ENCODE data around the gene RPN2. TPM values are rescaled to one million over a fixed set of nuclear protein-coding genes. Genes with fewer than 3 reads are reported as not detected.

The RPN2 gene
- total RNA-seq, 1 experiment from 2014 or later: 283 TPM

- Histone ChIP-seq H3K4me1 (ENCODE audit: low read length) (peaks cover 5% of the 10 kb centered on the region), H3K79me2 (ENCODE audit: low read length) (no peaks in the 10 kb centered on the region), H3K27me3 (ENCODE audit: low read length) (no peaks in the 10 kb centered on the region), H3K9me2 (replicated peaks; ENCODE audit: insufficient read depth, low read length) (no peaks in the 10 kb centered on the region), H3K9me3 (ENCODE audit: low read length) (no peaks in the 10 kb centered on the region), H3K9ac (ENCODE audit: low read length) (no peak overlapping the region), H3K4me3 (ENCODE audit: low read length) (no peak overlapping the region), H3K36me3 (ENCODE audit: insufficient read depth, low read length) (no peaks in the 10 kb centered on the region), H2AFZ (ENCODE audit: low read length) (no peak overlapping the region), H3K27ac (ENCODE audit: low read length) (no peak overlapping the region), H3K4me2 (ENCODE audit: low read depth, low read length, poor library complexity, severe bottlenecking) (no peak overlapping the region), H4K20me1 (ENCODE audit: insufficient read depth, low read depth, low read length) (no peaks in the 10 kb centered on the region)
- DNase-seq: no peak
Measured at GRCh38 chr20:37262505-37262904, 83.4 kb downstream of the RPN2 start.

GRCh38 chr20:37263686-37264085, 84.6 kb downstream of the RPN2 start:
- Histone ChIP-seq H4K20me1 (ENCODE audit: insufficient read depth, low read depth, low read length) (no peaks in the 10 kb centered on the region), H2AFZ (ENCODE audit: low read length) (no peak overlapping the region), H3K9me2 (replicated peaks; ENCODE audit: insufficient read depth, low read length) (no peaks in the 10 kb centered on the region), H3K4me1 (ENCODE audit: low read length) (peaks cover 17% of the 10 kb centered on the region), H3K27me3 (ENCODE audit: low read length) (no peaks in the 10 kb centered on the region), H3K9me3 (ENCODE audit: low read length) (no peaks in the 10 kb centered on the region), H3K79me2 (ENCODE audit: low read length) (no peaks in the 10 kb centered on the region), H3K9ac (ENCODE audit: low read length) (no peak overlapping the region), H3K4me2 (ENCODE audit: low read depth, low read length, poor library complexity, severe bottlenecking) (no peak overlapping the region), H3K27ac (ENCODE audit: low read length) (no peak overlapping the region), H3K4me3 (ENCODE audit: low read length) (no peak overlapping the region), H3K36me3 (ENCODE audit: insufficient read depth, low read length) (no peaks in the 10 kb centered on the region)
- DNase-seq: no peak

- Histone ChIP-seq H3K9me2 (replicated peaks; ENCODE audit: insufficient read depth, low read length) (no peaks in the 10 kb centered on the region), H3K27me3 (ENCODE audit: low read length) (no peaks in the 10 kb centered on the region), H3K27ac (ENCODE audit: low read length) (no peak overlapping the region), H3K4me1 (ENCODE audit: low read length) (peaks cover 28% of the 10 kb centered on the region), H3K4me3 (ENCODE audit: low read length) (no peak overlapping the region), H3K9ac (ENCODE audit: low read length) (no peak overlapping the region), H3K9me3 (ENCODE audit: low read length) (no peaks in the 10 kb centered on the region), H3K79me2 (ENCODE audit: low read length) (no peaks in the 10 kb centered on the region), H4K20me1 (ENCODE audit: insufficient read depth, low read depth, low read length) (no peaks in the 10 kb centered on the region), H3K36me3 (ENCODE audit: insufficient read depth, low read length) (no peaks in the 10 kb centered on the region), H3K4me2 (ENCODE audit: low read depth, low read length, poor library complexity, severe bottlenecking) (no peak overlapping the region), H2AFZ (ENCODE audit: low read length) (no peak overlapping the region)
- no peak for DNase-seq
Measured at GRCh38 chr20:37265152-37265551, 86.0 kb downstream of the RPN2 start.

DNA sequence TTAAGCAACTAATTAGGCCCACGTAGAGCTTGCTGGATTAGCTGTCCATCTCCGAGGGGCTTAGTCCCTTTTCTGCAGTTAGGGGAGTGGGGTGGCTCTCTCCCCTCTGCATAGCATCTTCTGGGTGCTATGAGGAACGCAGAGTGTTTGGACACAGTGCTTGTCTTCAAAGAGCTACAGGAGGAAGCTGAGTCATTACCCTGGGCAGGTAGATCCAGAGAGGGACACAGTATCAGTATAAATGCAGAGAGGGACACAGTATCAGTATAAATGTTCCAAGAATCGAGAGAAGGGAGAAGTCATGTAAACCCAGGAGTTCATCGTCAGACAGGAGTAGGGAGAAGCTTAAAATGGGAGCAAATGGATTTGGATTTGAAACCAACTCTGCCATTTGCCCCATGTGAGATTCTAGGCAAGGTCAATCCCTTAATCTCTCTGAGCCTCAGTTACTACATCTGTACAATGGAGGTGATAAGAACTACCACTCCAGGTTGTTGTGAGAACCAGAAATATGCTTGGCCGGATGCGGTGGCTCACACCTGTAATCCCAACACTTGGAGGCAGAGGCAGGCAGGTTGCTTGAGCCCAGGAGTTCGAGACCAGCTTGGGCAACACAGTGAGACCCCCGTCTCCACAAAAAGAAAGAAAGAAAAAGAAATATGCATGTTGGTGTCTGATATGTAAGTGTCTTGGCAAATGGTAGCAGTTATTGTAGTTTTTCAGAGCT, 88.0 kb downstream of the RPN2 start:
- H3K9me2 ChIP-seq (replicated peaks; ENCODE audit: insufficient read depth, low read length): no peaks in the 10 kb centered on the region
- H3K4me3 ChIP-seq (ENCODE audit: low read length): no peak overlapping the region
- no peaks in the 10 kb centered on the region for H4K20me1 ChIP-seq (ENCODE audit: insufficient read depth, low read depth, low read length)
- H3K9me3 ChIP-seq (ENCODE audit: low read length): no peaks in the 10 kb centered on the region
- peak overlapping the region; percentile 63 for H3K4me2 ChIP-seq (ENCODE audit: low read depth, low read length, poor library complexity, severe bottlenecking)
- no peaks in the 10 kb centered on the region for H3K79me2 ChIP-seq (ENCODE audit: low read length)
- H3K27me3 ChIP-seq (ENCODE audit: low read length): no peaks in the 10 kb centered on the region
- H3K36me3 ChIP-seq (ENCODE audit: insufficient read depth, low read length): no peaks in the 10 kb centered on the region
- DNase-seq: no peak
- H3K27ac ChIP-seq (ENCODE audit: low read length): no peak overlapping the region
- H3K9ac ChIP-seq (ENCODE audit: low read length): no peak overlapping the region; the same call in 1 of the 2 replicates
- 0 out of 2 replicates have a peak overlapping the region, but pooled peaks have one; percentile 60 for H2AFZ ChIP-seq (ENCODE audit: low read length)
- H3K4me1 ChIP-seq (ENCODE audit: low read length): peaks cover 38% of the 10 kb centered on the region

DNA sequence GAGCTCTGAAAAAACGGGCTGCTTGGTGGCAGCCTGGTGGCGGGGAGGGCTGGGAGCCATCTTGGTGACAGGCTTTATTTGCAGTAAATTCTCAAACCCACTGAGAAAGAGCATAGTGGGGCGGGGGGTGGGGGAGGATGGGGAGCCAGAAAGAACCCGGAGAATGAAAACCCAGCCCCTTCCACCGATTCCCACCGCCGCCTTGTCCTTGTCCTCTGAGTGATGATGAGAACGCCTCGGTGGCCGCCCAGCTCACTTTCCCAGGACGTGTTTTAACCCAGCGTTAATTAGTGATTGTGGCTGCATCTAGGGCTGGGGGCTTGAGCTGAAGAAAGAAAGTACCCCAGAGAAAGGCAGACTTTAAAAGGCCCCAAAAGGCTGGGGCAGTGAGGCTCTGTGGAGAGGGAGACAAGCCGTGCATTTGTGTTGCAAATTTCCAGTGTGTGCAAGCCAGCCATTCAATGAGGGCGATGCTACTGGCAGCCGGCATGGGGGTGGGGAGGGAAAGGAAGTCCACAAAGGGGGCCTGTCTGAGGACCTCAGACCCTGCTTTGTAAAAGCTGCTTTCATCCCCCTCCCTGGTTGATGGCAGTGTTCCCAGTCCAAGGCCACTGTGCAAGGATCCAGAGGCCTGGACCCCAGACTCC, 88.7 kb downstream of the RPN2 start:
- Histone ChIP-seq H2AFZ (ENCODE audit: low read length) (peak overlapping the region; percentile 60), H3K27me3 (ENCODE audit: low read length) (no peaks in the 10 kb centered on the region), H3K79me2 (ENCODE audit: low read length) (no peaks in the 10 kb centered on the region), H3K36me3 (ENCODE audit: insufficient read depth, low read length) (no peaks in the 10 kb centered on the region), H3K4me2 (ENCODE audit: low read depth, low read length, poor library complexity, severe bottlenecking) (peak overlapping the region; percentile 63), H3K4me3 (ENCODE audit: low read length) (peak overlapping the region; percentile 36; the same call in 1 of the 2 replicates), H3K9ac (ENCODE audit: low read length) (peak overlapping the region; percentile 51), H3K4me1 (ENCODE audit: low read length) (peaks cover 38% of the 10 kb centered on the region), H3K27ac (ENCODE audit: low read length) (peak overlapping the region; percentile 73), H3K9me2 (replicated peaks; ENCODE audit: insufficient read depth, low read length) (no peaks in the 10 kb centered on the region), H4K20me1 (ENCODE audit: insufficient read depth, low read depth, low read length) (no peaks in the 10 kb centered on the region), H3K9me3 (ENCODE audit: low read length) (no peaks in the 10 kb centered on the region)
- DNase-seq: peak; percentile 70

DNA sequence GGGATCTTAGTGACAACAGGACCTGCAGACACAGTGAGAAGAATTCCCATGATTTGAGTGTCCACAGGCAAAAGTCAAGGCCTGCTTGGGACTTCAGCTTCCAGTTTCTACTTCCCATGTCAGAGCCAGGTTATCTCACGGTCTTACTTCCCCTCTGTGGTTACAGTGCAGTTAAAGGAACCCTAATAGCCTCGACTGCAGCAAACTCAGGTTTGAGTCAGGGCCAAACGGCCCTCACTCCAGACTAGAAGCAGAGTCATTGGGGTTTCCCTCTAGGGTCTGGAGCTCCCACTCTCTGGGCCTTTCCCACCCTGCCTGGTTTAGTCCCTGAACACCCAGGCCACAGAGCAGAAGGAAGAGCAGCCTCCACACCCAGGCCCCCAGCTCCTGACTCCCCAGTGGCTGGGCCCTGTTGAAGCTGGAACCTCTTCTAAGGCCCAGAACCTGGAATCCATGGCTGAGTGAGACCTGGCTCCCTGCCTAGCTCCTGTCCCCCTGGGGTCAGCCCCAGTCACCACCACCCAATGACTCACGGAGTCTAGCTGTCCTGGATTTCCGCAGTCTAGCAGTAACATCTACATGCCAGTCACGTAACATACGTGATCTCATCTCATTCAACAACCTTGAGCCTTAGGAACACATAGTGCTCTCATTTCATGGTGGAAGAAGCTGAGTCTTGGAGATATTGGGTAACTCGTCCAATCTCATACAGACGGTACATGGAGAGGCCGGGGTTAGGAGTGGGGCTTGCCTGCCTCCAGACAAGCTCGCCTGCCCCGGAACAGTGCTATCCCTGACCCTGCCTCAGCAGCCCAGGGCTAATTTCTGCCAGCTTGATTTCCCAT, 91.7 kb downstream of the RPN2 start:
- no peaks in the 10 kb centered on the region for H3K9me2 ChIP-seq (replicated peaks; ENCODE audit: insufficient read depth, low read length)
- no peak overlapping the region for H3K4me3 ChIP-seq (ENCODE audit: low read length)
- H3K4me1 ChIP-seq (ENCODE audit: low read length): peaks cover 52% of the 10 kb centered on the region
- peak overlapping the region; percentile 45 for H3K9ac ChIP-seq (ENCODE audit: low read length)
- H2AFZ ChIP-seq (ENCODE audit: low read length): 0 out of 2 replicates have a peak overlapping the region, but pooled peaks have one; percentile 1
- peak overlapping the region; percentile 62 for H3K27ac ChIP-seq (ENCODE audit: low read length)
- H3K27me3 ChIP-seq (ENCODE audit: low read length): no peaks in the 10 kb centered on the region
- H3K36me3 ChIP-seq (ENCODE audit: insufficient read depth, low read length): no peaks in the 10 kb centered on the region
- DNase-seq: peak; percentile 71
- H4K20me1 ChIP-seq (ENCODE audit: insufficient read depth, low read depth, low read length): no peaks in the 10 kb centered on the region
- H3K9me3 ChIP-seq (ENCODE audit: low read length): no peaks in the 10 kb centered on the region
- H3K4me2 ChIP-seq (ENCODE audit: low read depth, low read length, poor library complexity, severe bottlenecking): peak overlapping the region; percentile 9
- H3K79me2 ChIP-seq (ENCODE audit: low read length): no peaks in the 10 kb centered on the region

- Histone ChIP-seq H3K36me3 (ENCODE audit: insufficient read depth, low read length) (no peaks in the 10 kb centered on the region), H3K27me3 (ENCODE audit: low read length) (no peaks in the 10 kb centered on the region), H2AFZ (ENCODE audit: low read length) (no peak overlapping the region), H3K27ac (ENCODE audit: low read length) (no peak overlapping the region; the same call in 1 of the 2 replicates), H3K4me3 (ENCODE audit: low read length) (no peak overlapping the region), H3K9me3 (ENCODE audit: low read length) (no peaks in the 10 kb centered on the region), H3K4me1 (ENCODE audit: low read length) (peaks cover 52% of the 10 kb centered on the region), H4K20me1 (ENCODE audit: insufficient read depth, low read depth, low read length) (no peaks in the 10 kb centered on the region), H3K9me2 (replicated peaks; ENCODE audit: insufficient read depth, low read length) (no peaks in the 10 kb centered on the region), H3K79me2 (ENCODE audit: low read length) (no peaks in the 10 kb centered on the region), H3K4me2 (ENCODE audit: low read depth, low read length, poor library complexity, severe bottlenecking) (no peak overlapping the region), H3K9ac (ENCODE audit: low read length) (no peak overlapping the region)
- no peak for DNase-seq
Measured at GRCh38 chr20:37271421-37271768, 92.3 kb downstream of the RPN2 start.

- no peaks in the 10 kb centered on the region for H3K27me3 ChIP-seq (ENCODE audit: low read length)
- H3K79me2 ChIP-seq (ENCODE audit: low read length): no peaks in the 10 kb centered on the region
- no peak overlapping the region for H3K27ac ChIP-seq (ENCODE audit: low read length)
- no peak overlapping the region for H2AFZ ChIP-seq (ENCODE audit: low read length)
- H4K20me1 ChIP-seq (ENCODE audit: insufficient read depth, low read depth, low read length): no peaks in the 10 kb centered on the region
- H3K36me3 ChIP-seq (ENCODE audit: insufficient read depth, low read length): no peaks in the 10 kb centered on the region
- DNase-seq: no peak
- H3K9me3 ChIP-seq (ENCODE audit: low read length): no peaks in the 10 kb centered on the region
- H3K4me3 ChIP-seq (ENCODE audit: low read length): no peak overlapping the region
- no peaks in the 10 kb centered on the region for H3K9me2 ChIP-seq (replicated peaks; ENCODE audit: insufficient read depth, low read length)
- no peak overlapping the region for H3K4me2 ChIP-seq (ENCODE audit: low read depth, low read length, poor library complexity, severe bottlenecking)
- H3K9ac ChIP-seq (ENCODE audit: low read length): no peak overlapping the region
- peaks cover 47% of the 10 kb centered on the region for H3K4me1 ChIP-seq (ENCODE audit: low read length)
Measured at GRCh38 chr20:37273988-37274387, 94.9 kb downstream of the RPN2 start.
